Measurements from ENCODE around the gene ARHGEF9. TPM values are rescaled to one million over a fixed set of nuclear protein-coding genes. Genes with fewer than 3 reads are reported as not detected.

The ARHGEF9 gene
- polyA plus RNA-seq, 1 of the 3 experiments (the other 2 are of a cell fraction): 6.4 TPM

DNA sequence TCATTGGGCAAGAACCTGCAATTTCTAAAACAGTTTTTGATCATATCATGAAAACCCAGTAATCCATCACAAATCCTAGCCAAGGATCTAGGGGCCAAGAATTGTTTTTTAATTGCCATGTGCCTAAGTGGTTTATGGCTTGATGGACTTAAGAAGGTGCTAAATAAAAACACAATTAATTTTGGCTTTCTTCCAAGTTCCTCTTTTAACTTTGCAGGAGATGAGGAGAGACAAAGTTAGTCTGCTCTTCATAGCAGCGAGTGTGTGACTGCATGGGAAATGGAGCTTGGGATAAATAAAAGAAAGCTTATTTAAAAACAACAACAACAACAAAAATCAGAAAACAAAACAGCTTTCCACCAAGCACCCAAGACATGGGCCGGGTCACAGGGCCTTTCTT is 41.4 kb downstream of the ARHGEF9 start:
- ChIA-PET CTCF (interaction anchor here (1.6 kb wide), 1 partner anchor 18 kb away, joined by 4 read pairs; no protein-coding TSS in a partner anchor), POLR2A (interaction anchor here (0.6 kb wide), 1 partner anchor 12 kb away, joined by 3 read pairs; no protein-coding TSS in a partner anchor)
- Histone ChIP-seq H3K36me3 (replicated peaks in 1 of 2; ENCODE audit: control insufficient read depth in 1 of 2, insufficient read depth in 2 of 2, low read length in 1 of 2) (no peaks in the 10 kb centered on the region), H3F3A (replicated peaks; ENCODE audit: insufficient read depth) (no peaks in the 10 kb centered on the region), H4K20me1 (ENCODE audit: insufficient read depth) (no peaks in the 10 kb centered on the region), H3K9me2 (no peaks in the 10 kb centered on the region), H3K79me2 (ENCODE audit: insufficient read depth) (no peaks in the 10 kb centered on the region), H3K9ac (no peak overlapping the region), H3K4me3 (ENCODE audit: low read depth in 2 of 2, low read length in 1 of 2) (no peak overlapping the region), H3K9me3 (no peaks in the 10 kb centered on the region), H3K4me2 (no peak overlapping the region), H2AFZ (ENCODE audit: low read depth) (no peak overlapping the region), H3K4me1 (ENCODE audit: control insufficient read depth in 1 of 2, insufficient read depth in 2 of 2, low read depth in 1 of 2, low read length in 1 of 2) (peaks cover 0 to 8% of the 10 kb centered on the region in 2 experiments; a peak in 1 of 4 replicates), H3K27me3 (ENCODE audit: insufficient read depth) (no peaks in the 10 kb centered on the region), H3K27ac (ENCODE audit: low read depth in 2 of 2, low read length in 1 of 2) (no peak overlapping the region)
- DNase-seq: no peak
- WGBS (ENCODE audit: low lambda C conversion rate): 58% methylated on average over 2 of the region's 2 CpGs
- TF ChIP-seq JUND (IDR thresholded peaks at IDR 0.05) (no peak), SMC3 (IDR thresholded peaks at IDR 0.05; ENCODE audit: low read depth, low read length) (no peak), TEAD4 (IDR thresholded peaks at IDR 0.05; ENCODE audit: borderline replicate concordance, insufficient read depth) (no peak), NFIC (IDR thresholded peaks at IDR 0.05; ENCODE audit: borderline replicate concordance) (no peak), RXRA (IDR thresholded peaks at IDR 0.05; ENCODE audit: borderline replicate concordance, low read depth) (no peak), FOXM1 (IDR thresholded peaks at IDR 0.05; ENCODE audit: low read depth) (no peak), FOXJ3 (CRISPR knock-in tag; IDR thresholded peaks at IDR 0.05) (no peak)

DNA sequence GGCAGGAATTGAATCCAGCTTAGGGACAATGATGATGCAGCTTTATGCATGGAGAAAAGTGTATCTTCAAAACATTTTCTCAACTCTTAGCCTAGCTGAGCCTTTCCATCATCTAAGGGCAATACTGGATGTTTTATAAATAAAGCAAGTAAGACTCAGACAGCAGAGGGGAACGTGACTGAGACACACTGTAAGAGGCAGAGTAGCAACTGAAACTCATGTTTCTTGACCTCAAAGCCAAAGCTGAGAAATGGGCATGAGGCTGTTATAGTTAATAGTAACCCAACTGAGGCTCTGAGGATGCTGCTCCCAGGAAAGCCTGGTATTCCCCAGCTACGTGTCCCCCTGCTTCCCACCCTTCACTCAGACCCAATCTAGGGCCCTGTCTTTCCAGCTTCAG is 44.6 kb downstream of the ARHGEF9 start:
- Histone ChIP-seq H3K27me3 (ENCODE audit: insufficient read depth) (no peaks in the 10 kb centered on the region), H3K4me1 (ENCODE audit: control insufficient read depth in 1 of 2, insufficient read depth in 2 of 2, low read depth in 1 of 2, low read length in 1 of 2) (peaks cover 0 to 8% of the 10 kb centered on the region in 2 experiments; a peak in 1 of 4 replicates), H3K9me2 (no peaks in the 10 kb centered on the region), H2AFZ (ENCODE audit: low read depth) (no peak overlapping the region), H3F3A (replicated peaks; ENCODE audit: insufficient read depth) (no peaks in the 10 kb centered on the region), H3K9ac (no peak overlapping the region), H3K4me3 (ENCODE audit: low read depth in 2 of 2, low read length in 1 of 2) (no peak overlapping the region), H3K9me3 (no peaks in the 10 kb centered on the region), H3K4me2 (no peak overlapping the region), H3K36me3 (replicated peaks in 1 of 2; ENCODE audit: control insufficient read depth in 1 of 2, insufficient read depth in 2 of 2, low read length in 1 of 2) (no peaks in the 10 kb centered on the region), H3K79me2 (ENCODE audit: insufficient read depth) (no peaks in the 10 kb centered on the region), H3K27ac (ENCODE audit: low read depth in 2 of 2, low read length in 1 of 2) (no peak overlapping the region), H4K20me1 (ENCODE audit: insufficient read depth) (no peaks in the 10 kb centered on the region)
- 38% methylated on average over 2 of the region's 2 CpGs for WGBS (ENCODE audit: low lambda C conversion rate)
- TF ChIP-seq GABPA (IDR thresholded peaks at IDR 0.05; ENCODE audit: low read depth) (no peak), SIN3A (IDR thresholded peaks at IDR 0.05; ENCODE audit: borderline replicate concordance, low read depth, low read length) (no peak), ELF1 (IDR thresholded peaks at IDR 0.05) (no peak), MXI1 (IDR thresholded peaks at IDR 0.05; ENCODE audit: low read depth, low read length) (no peak), RFX5 (IDR thresholded peaks at IDR 0.05; ENCODE audit: low read length) (no peak), GATA2 (CRISPR knock-in tag; IDR thresholded peaks at IDR 0.05) (no peak), RXRA (IDR thresholded peaks at IDR 0.05; ENCODE audit: borderline replicate concordance, low read depth) (no peak), EZH2phosphoT487 (IDR thresholded peaks at IDR 0.05; ENCODE audit: borderline replicate concordance, low read depth) (no peak), NRF1 (IDR thresholded peaks at IDR 0.05; ENCODE audit: low read depth, low read length) (no peak), TCF12 (IDR thresholded peaks at IDR 0.05) (no peak), YY1 (IDR thresholded peaks at IDR 0.05; ENCODE audit: low read depth) (no peak), POLR2AphosphoS5 (IDR thresholded peaks at IDR 0.05; ENCODE audit: low read depth, low read length) (no peak), EP300 (IDR thresholded peaks at IDR 0.05; ENCODE audit: borderline replicate concordance in 1 of 2, low read depth in 1 of 2, low read length in 1 of 2) (no peak), TEAD4 (IDR thresholded peaks at IDR 0.05; ENCODE audit: borderline replicate concordance, insufficient read depth) (no peak), MEF2A (IDR thresholded peaks at IDR 0.05; ENCODE audit: borderline replicate concordance, low read depth) (no peak)
- TF ChIP-seq, protein P1, sequence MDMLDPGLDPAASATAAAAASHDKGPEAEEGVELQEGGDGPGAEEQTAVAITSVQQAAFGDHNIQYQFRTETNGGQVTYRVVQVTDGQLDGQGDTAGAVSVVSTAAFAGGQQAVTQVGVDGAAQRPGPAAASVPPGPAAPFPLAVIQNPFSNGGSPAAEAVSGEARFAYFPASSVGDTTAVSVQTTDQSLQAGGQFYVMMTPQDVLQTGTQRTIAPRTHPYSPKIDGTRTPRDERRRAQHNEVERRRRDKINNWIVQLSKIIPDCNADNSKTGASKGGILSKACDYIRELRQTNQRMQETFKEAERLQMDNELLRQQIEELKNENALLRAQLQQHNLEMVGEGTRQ (IDR thresholded peaks at IDR 0.05; ENCODE audit: borderline replicate concordance, low read depth, low read length): no peak
- TF ChIP-seq, protein P2, sequence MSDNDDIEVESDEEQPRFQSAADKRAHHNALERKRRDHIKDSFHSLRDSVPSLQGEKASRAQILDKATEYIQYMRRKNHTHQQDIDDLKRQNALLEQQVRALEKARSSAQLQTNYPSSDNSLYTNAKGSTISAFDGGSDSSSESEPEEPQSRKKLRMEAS (IDR thresholded peaks at IDR 0.05; ENCODE audit: low read depth): no peak
- TF ChIP-seq, protein P3, sequence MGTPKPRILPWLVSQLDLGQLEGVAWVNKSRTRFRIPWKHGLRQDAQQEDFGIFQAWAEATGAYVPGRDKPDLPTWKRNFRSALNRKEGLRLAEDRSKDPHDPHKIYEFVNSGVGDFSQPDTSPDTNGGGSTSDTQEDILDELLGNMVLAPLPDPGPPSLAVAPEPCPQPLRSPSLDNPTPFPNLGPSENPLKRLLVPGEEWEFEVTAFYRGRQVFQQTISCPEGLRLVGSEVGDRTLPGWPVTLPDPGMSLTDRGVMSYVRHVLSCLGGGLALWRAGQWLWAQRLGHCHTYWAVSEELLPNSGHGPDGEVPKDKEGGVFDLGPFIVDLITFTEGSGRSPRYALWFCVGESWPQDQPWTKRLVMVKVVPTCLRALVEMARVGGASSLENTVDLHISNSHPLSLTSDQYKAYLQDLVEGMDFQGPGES (IDR thresholded peaks at IDR 0.05; ENCODE audit: low read depth, low read length): no peak
- ChIA-PET CTCF (no interaction called here), POLR2A (no interaction called here)
- DNase-seq: no peak
